Fibroblast of pulmonary artery (primary cell): Measurements from ENCODE around the gene AP1B1.

ENCODE experiments used
- DNase-seq: peaks from one replicate; pipeline ENCODE4 v3.0.0-alpha.2; 2010; ENCODE audit warnings: low read depth
- H3K4me3 ChIP-seq: replicated peaks from 2 replicates; pipeline ENCODE4 v1.5.1; 2011; ENCODE audit warnings: low read depth, mild to moderate bottlenecking, control low read depth, low read length, moderate library complexity
- CTCF ChIP-seq: IDR thresholded peaks from 2 replicates; pipeline ENCODE4 v1.5.1; 2011; ENCODE audit warnings: mild to moderate bottlenecking, control low read depth, low read length, inconsistent platforms; ENCODE audit errors: missing control alignments

Gene AP1B1

GRCh38 chr22:29387921-29388758, at the start of gene AP1B1:
AP1B1 (minus strand) TSS chr22:29388570; CDS start chr22:29367243, 21,327 bp downstream.
- no peak for TF ChIP-seq CTCF
- H3K4me3 ChIP-seq, result peak within 1 kb of the TSS; percentile 86
- DNase-seq, result peak; percentile 87

GRCh38 chr22:29435236-29436136, 47.1 kb upstream of the AP1B1 start:
- no peak for DNase-seq
- H3K4me3 ChIP-seq, result no peak overlapping the region
- no peak for TF ChIP-seq CTCF

GRCh38 chr22:29434288-29434687, 45.9 kb upstream of the AP1B1 start:
- no peak for DNase-seq
- TF ChIP-seq CTCF, result no peak
- H3K4me3 ChIP-seq, result no peak overlapping the region

GRCh38 chr22:29433856-29434255, 45.5 kb upstream of the AP1B1 start:
- no peak overlapping the region for H3K4me3 ChIP-seq
- TF ChIP-seq CTCF, result no peak
- DNase-seq, result no peak

- DNase-seq, result no peak
Observed at GRCh38 chr22:29431986-29432385, 43.6 kb upstream of the AP1B1 start.

More at GRCh38 chr22:29431986-29432385, 43.6 kb upstream of the AP1B1 start:
- no peak for TF ChIP-seq CTCF
- no peak overlapping the region for H3K4me3 ChIP-seq
